HepG2 (cell line): ENCODE results near the gene CCDC28A. TPM values are rescaled to one million over a fixed set of nuclear protein-coding genes. Genes with fewer than 3 reads are reported as not detected.

ENCODE experiments used
- BRF2 ChIP-seq: sonication (generic); formaldehyde crosslinking; IDR thresholded peaks from 2 replicates; pipeline ENCODE4 v1.8.1; 2022; ENCODE audit warnings: mild to moderate bottlenecking, missing genetic modification reagents
- MAFK ChIP-seq, 2 experiments: IDR thresholded peaks in 1 of 2; conservative IDR thresholded peaks in 1 of 2; 2 replicates each; pipeline ENCODE4 v1.6.1; 2011; ENCODE audit warnings: improper control_type of control experiment in 2 of 2, low read length in 2 of 2
- MIER2 ChIP-seq: IDR thresholded peaks from 2 replicates; pipeline ENCODE4 v1.6.1; 2016; ENCODE audit warnings: missing biosample characterization, missing genetic modification reagents
- ZBTB40 ChIP-seq, 2 experiments: fragments of 450-650 bp in 1 of 2; sonication (generic) in 1 of 2; formaldehyde crosslinking in 1 of 2; IDR thresholded peaks; 2 replicates each; pipeline versions ENCODE4 v1.6.1 to v1.8.0; 2016 to 2022; ENCODE audit warnings: antibody characterized with exemption in 1 of 2, mild to moderate bottlenecking in 1 of 2, missing genetic modification reagents in 1 of 2
- ZHX1 ChIP-seq: sonication (generic); formaldehyde crosslinking; IDR thresholded peaks from 2 replicates; pipeline ENCODE4 v1.8.1; 2022; ENCODE audit warnings: low read depth, mild to moderate bottlenecking, missing genetic modification reagents
- ZNF468 ChIP-seq: sonication (generic); formaldehyde crosslinking; IDR thresholded peaks from 2 replicates; pipeline ENCODE4 v1.8.0; 2022; ENCODE audit warnings: mild to moderate bottlenecking, moderate library complexity, missing genetic modification reagents
- polyA plus RNA-seq, 8 experiments: library from polyadenylated mRNA; depleted of rRNA in 3 of 8; stranded (reverse) in 7 of 8; unstranded in 1 of 8; fragments of >200 nt; fragmentation: Illumina TruSeq in 4 of 8; extraction: Trizol in 4 of 8; gene quantifications; 2 replicates each; pipeline versions ENCODE4 v1.2.1 to v1.2.3, GENCODE V29; 2011 to 2016; ENCODE audit warnings: low read depth in 4 of 8, missing spikeins in 1 of 8, mixed read lengths in 1 of 8; ENCODE audit not compliant: insufficient read depth in 1 of 8
- total RNA-seq, 5 experiments: library from RNA; depleted of rRNA; stranded (reverse); fragments of >200 nt; fragmentation: Illumina TruSeq; extraction: Trizol; gene quantifications; 2 replicates each; pipeline ENCODE4 v1.2.3, GENCODE V29; 2016; ENCODE audit warnings: low read depth in 1 of 5

The CCDC28A gene
- total and polyA plus RNA-seq, 2 of the 13 experiments (the other 11 are each of a cell fraction or from before 2014, with no cell fraction given): 15.8 TPM

GRCh38 chr6:138782243-138782642, 8.7 kb downstream of the CCDC28A start (continued):
- TF ChIP-seq ZBTB40 (IDR thresholded peaks at IDR 0.05) (no peak), ZBTB40 (CRISPR knock-in tag; IDR thresholded peaks at IDR 0.05) (no peak), BRF2 (CRISPR knock-in tag) (no peak), MAFK (conservative IDR thresholded peaks at IDR 0.05 in 1 of 2, IDR thresholded peaks at IDR 0.05 in 1 of 2; ENCODE audit: low read length in 2 of 2) (peak; percentile 88 to 93), MIER2 (CRISPR knock-in tag) (no peak), ZHX1 (CRISPR knock-in tag) (no peak), ZNF468 (CRISPR knock-in tag) (no peak)
